ENCODE results near the gene ERCC3.
A peak's percentile ranks its signal among the peaks of the same experiment; 100 is the strongest.
"Not testable (repeated sequence)": the region's sequence is repeated elsewhere in the genome, so short reads cannot be mapped to it uniquely, and the experiment has no call there.

The ERCC3 gene

GRCh38 chr2:127254386-127254981 lies 39.5 kb downstream of the ERCC3 start:
- no peak for TF ChIP-seq CTCF (IDR thresholded peaks at IDR 0.05; ENCODE audit: low read depth, low read length, missing control alignments)
- no peak overlapping the region for H3K4me3 ChIP-seq (replicated peaks; ENCODE audit: low read depth, low read length)
- peak; percentile 9 for DNase-seq (ENCODE audit: extremely low read depth, low read depth)

- not testable (repeated sequence) for H3K4me3 ChIP-seq (replicated peaks; ENCODE audit: low read depth, low read length); DNase-seq (ENCODE audit: extremely low read depth, low read depth)
Measured at GRCh38 chr2:127241184-127241583, 52.8 kb downstream of the ERCC3 start.

GRCh38 chr2:127239395-127239794 lies 54.5 kb downstream of the ERCC3 start:
- no peak for DNase-seq (ENCODE audit: extremely low read depth, low read depth)
- TF ChIP-seq CTCF (IDR thresholded peaks at IDR 0.05; ENCODE audit: low read depth, low read length, missing control alignments) = no peak
- H3K4me3 ChIP-seq (replicated peaks; ENCODE audit: low read depth, low read length) = no peak overlapping the region

GRCh38 chr2:127237768-127238167 lies 56.2 kb downstream of the ERCC3 start:
- not testable (repeated sequence) for DNase-seq (ENCODE audit: extremely low read depth, low read depth)

GRCh38 chr2:127235082-127235702 lies 58.8 kb downstream of the ERCC3 start:
- DNase-seq (ENCODE audit: extremely low read depth, low read depth) = no peak
- no peak overlapping the region for H3K4me3 ChIP-seq (replicated peaks; ENCODE audit: low read depth, low read length)
- TF ChIP-seq CTCF (IDR thresholded peaks at IDR 0.05; ENCODE audit: low read depth, low read length, missing control alignments) = no peak

More at GRCh38 chr2:127237768-127238167, 56.2 kb downstream of the ERCC3 start:
- H3K4me3 ChIP-seq (replicated peaks; ENCODE audit: low read depth, low read length) = not testable (repeated sequence)

- H3K4me3 ChIP-seq (replicated peaks; ENCODE audit: low read depth, low read length) = no peak overlapping the region
- no peak for TF ChIP-seq CTCF (IDR thresholded peaks at IDR 0.05; ENCODE audit: low read depth, low read length, missing control alignments)
- no peak for DNase-seq (ENCODE audit: extremely low read depth, low read depth)
Measured at GRCh38 chr2:127233710-127234109, 60.2 kb downstream of the ERCC3 start.

GRCh38 chr2:127231130-127231865 lies 62.6 kb downstream of the ERCC3 start:
- no peak for TF ChIP-seq CTCF (IDR thresholded peaks at IDR 0.05; ENCODE audit: low read depth, low read length, missing control alignments)
- DNase-seq (ENCODE audit: extremely low read depth, low read depth) = no peak
- no peak overlapping the region for H3K4me3 ChIP-seq (replicated peaks; ENCODE audit: low read depth, low read length)

Measured in HFF-Myc (cell line).